RKO (cell line): ENCODE measurements around the gene E2F4.

ENCODE experiments used
- DNase-seq: peaks from one replicate; pipeline ENCODE4 v3.0.0-alpha.2; 2016; ENCODE audit warnings: low spot score

Gene E2F4

GRCh38 chr16:67173808-67174705 lies 17.9 kb upstream of the E2F4 start:
- peak; percentile 93 for DNase-seq

GRCh38 chr16:67174706-67175231 lies 17.2 kb upstream of the E2F4 start:
- no peak for DNase-seq

GRCh38 chr16:67176662-67177061 lies 15.3 kb upstream of the E2F4 start:
- DNase-seq: no peak

GRCh38 chr16:67177743-67178699 lies 13.9 kb upstream of the E2F4 start:
- peak; percentile 80 for DNase-seq

- DNase-seq: no peak
Measured at GRCh38 chr16:67179421-67180080, 12.4 kb upstream of the E2F4 start.

GRCh38 chr16:67180166-67180565 lies 11.8 kb upstream of the E2F4 start:
- no peak for DNase-seq

- DNase-seq: peak; percentile 34
Measured at GRCh38 chr16:67181346-67181745, 10.6 kb upstream of the E2F4 start.

GRCh38 chr16:67182288-67182687 lies 9.7 kb upstream of the E2F4 start:
- DNase-seq: no peak

GRCh38 chr16:67183284-67183626 lies 8.7 kb upstream of the E2F4 start:
- no peak for DNase-seq

- DNase-seq: peak; percentile 99
Measured at GRCh38 chr16:67183627-67184452, 8.1 kb upstream of the E2F4 start, which contains the start of gene MATCAP1. MATCAP1 (minus strand) TSS chr16:67183963; CDS start chr16:67180610, 3,353 bp downstream.

GRCh38 chr16:67184453-67184994 lies 7.4 kb upstream of the E2F4 start:
- no peak for DNase-seq

- DNase-seq: peak; percentile 91
Measured at GRCh38 chr16:67184995-67185650, 6.8 kb upstream of the E2F4 start.

GRCh38 chr16:67185651-67186134 lies 6.3 kb upstream of the E2F4 start:
- no peak for DNase-seq

GRCh38 chr16:67186550-67186950 lies 5.4 kb upstream of the E2F4 start:
- DNase-seq: no peak

GRCh38 chr16:67187175-67187890 lies 4.6 kb upstream of the E2F4 start:
- DNase-seq: no peak

GRCh38 chr16:67188323-67188722 lies 3.6 kb upstream of the E2F4 start:
- DNase-seq: no peak

- DNase-seq: no peak
Measured at GRCh38 chr16:67188798-67189197, 3.2 kb upstream of the E2F4 start.

- no peak for DNase-seq
Measured at GRCh38 chr16:67190041-67190440, 1.9 kb upstream of the E2F4 start, which contains the start of gene EXOC3L1. EXOC3L1 (minus strand) TSS chr16:67190136; CDS start chr16:67189676, 460 bp downstream.
